Vagina (tissue), 2 donors: ENCODE results near the gene WNT2B. TPM values are rescaled to one million over a fixed set of nuclear protein-coding genes. Genes with fewer than 3 reads are reported as not detected.

Source experiments
- DNase-seq, 2 donors: peaks; one replicate each; pipeline ENCODE4 v3.0.0-alpha.2; 2017; ENCODE audit errors: extremely low spot score in 2 of 2
- H3K27ac ChIP-seq: fragments of 200-600 bp; sonication (generic); one replicate; pipeline ENCODE4 v1.5.1; 2019
- H3K27me3 ChIP-seq: fragments of 200-600 bp; sonication (generic); one replicate; pipeline ENCODE4 v1.5.1; 2019
- H3K36me3 ChIP-seq, 2 donors: fragments of 200-600 bp; sonication (generic); one replicate each; pipeline ENCODE4 v1.5.1; 2017 to 2019
- H3K4me1 ChIP-seq: fragments of 200-600 bp; sonication (generic); one replicate; pipeline ENCODE4 v1.5.1; 2019
- H3K4me3 ChIP-seq, 2 donors: fragments of 200-600 bp; sonication (generic); 1 replicate in 1 of 2; 2 replicates in 1 of 2; pipeline ENCODE4 v1.5.1; 2016 to 2019
- H3K9me3 ChIP-seq: fragments of 200-600 bp; sonication (generic); one replicate; pipeline ENCODE4 v1.5.1; 2019
- POLR2A ChIP-seq, 2 donors: fragments of 450-650 bp; IDR thresholded peaks; one replicate each; pipeline ENCODE4 v1.6.1; 2017; ENCODE audit warnings: antibody characterized with exemption in 2 of 2, mild to moderate bottlenecking in 2 of 2, moderate library complexity in 2 of 2
- POLR2AphosphoS5 ChIP-seq, 2 donors: sonication (generic); formaldehyde crosslinking; IDR thresholded peaks; one replicate each; pipeline ENCODE4 v1.9.0; 2017; ENCODE audit warnings: antibody characterized with exemption in 2 of 2, mild to moderate bottlenecking in 2 of 2, low read depth in 1 of 2; ENCODE audit not compliant: insufficient read depth in 1 of 2
- intact Hi-C: fragments of 100-400 bp; cut with DNase I; formaldehyde crosslinking; loops from one replicate; pipeline ENCODE4 v1.15.1; 2023
- microRNA-seq: library from miRNA; unstranded; fragments of <30 nt; microRNA quantifications from one replicate; pipeline ENCODE4, GENCODE V29; 2017; ENCODE audit warnings: borderline number of aligned reads, borderline replicate concordance
- total RNA-seq: library from RNA; depleted of rRNA; stranded (reverse); fragments of >200 nt; gene quantifications from one replicate; pipeline ENCODE4 v1.2.3, GENCODE V29; 2016
- TF ChIP-seq, protein P1 (sequence below), 3 experiments: fragments of 450-650 bp in 2 of 3; fragments of 200-600 bp in 1 of 3; sonication (generic) in 1 of 3; IDR thresholded peaks; one replicate each; pipeline ENCODE4 v1.5.1; 2017 to 2019; ENCODE audit warnings: antibody characterized with exemption in 3 of 3, mild to moderate bottlenecking in 2 of 3, moderate library complexity in 2 of 3

WNT2B gene
- total RNA-seq, 1 donor from 2014 or later = 16.0 TPM

DNA sequence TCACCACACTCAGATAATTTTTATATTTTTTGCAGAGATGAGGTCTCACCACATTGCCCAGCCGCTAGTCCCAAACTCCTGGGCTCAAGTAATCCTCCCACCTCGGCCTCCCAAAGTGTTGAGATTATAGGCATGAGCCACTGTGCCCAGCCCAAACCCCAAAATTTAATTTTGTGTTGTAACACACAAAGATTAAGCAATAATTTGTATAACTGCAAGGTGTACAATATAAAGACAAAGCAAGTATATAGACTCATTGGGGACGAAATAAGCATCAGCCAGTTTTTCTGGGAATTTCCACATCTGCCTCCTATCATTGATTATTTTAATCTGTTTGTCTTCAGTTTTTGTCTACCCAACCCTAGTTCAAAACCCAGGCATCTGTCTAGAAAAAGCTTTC lies 67.5 kb downstream of the WNT2B start:
- TF ChIP-seq POLR2AphosphoS5 (IDR thresholded peaks at IDR 0.05; ENCODE audit: insufficient read depth in 1 of 2, low read depth in 1 of 2) (no peak), POLR2A (IDR thresholded peaks at IDR 0.05) (no peak)
- TF ChIP-seq, protein P1, sequence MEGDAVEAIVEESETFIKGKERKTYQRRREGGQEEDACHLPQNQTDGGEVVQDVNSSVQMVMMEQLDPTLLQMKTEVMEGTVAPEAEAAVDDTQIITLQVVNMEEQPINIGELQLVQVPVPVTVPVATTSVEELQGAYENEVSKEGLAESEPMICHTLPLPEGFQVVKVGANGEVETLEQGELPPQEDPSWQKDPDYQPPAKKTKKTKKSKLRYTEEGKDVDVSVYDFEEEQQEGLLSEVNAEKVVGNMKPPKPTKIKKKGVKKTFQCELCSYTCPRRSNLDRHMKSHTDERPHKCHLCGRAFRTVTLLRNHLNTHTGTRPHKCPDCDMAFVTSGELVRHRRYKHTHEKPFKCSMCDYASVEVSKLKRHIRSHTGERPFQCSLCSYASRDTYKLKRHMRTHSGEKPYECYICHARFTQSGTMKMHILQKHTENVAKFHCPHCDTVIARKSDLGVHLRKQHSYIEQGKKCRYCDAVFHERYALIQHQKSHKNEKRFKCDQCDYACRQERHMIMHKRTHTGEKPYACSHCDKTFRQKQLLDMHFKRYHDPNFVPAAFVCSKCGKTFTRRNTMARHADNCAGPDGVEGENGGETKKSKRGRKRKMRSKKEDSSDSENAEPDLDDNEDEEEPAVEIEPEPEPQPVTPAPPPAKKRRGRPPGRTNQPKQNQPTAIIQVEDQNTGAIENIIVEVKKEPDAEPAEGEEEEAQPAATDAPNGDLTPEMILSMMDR (IDR thresholded peaks at IDR 0.05) = no peak
- intact Hi-C loops = no loop called here
- no peak for DNase-seq
- no peaks in the 10 kb centered on the region for H3K9me3 ChIP-seq
- H3K36me3 ChIP-seq = peaks cover 0 to 38% of the 10 kb centered on the region in 2 donors
- H3K4me3 ChIP-seq = no peak overlapping the region
- H3K4me1 ChIP-seq = no peaks in the 10 kb centered on the region
- H3K27me3 ChIP-seq = no peaks in the 10 kb centered on the region
- no peak overlapping the region for H3K27ac ChIP-seq

Small RNA genes lying within 50 kb of the gene (microRNA-seq; reads per million reads assigned to microRNA genes)
- not detected for gene MIR4256

Other genes with a start within 250 kb of the WNT2B start
- gene CTTNBP2NL, start 112.8 kb upstream of the WNT2B start, total RNA-seq = 24.8 TPM
- gene ST7L, start 110.2 kb downstream of the WNT2B start, total RNA-seq = 16.7 TPM
- gene CAPZA1, start 110.9 kb downstream of the WNT2B start, total RNA-seq = 126 TPM
- gene MOV10, start 165.7 kb downstream of the WNT2B start, total RNA-seq = 53.0 TPM
- gene RHOC, start 198.2 kb downstream of the WNT2B start, total RNA-seq = 251 TPM
- gene PPM1J, start 206.4 kb downstream of the WNT2B start, total RNA-seq = 7.9 TPM